SK-N-SH treated with all-trans-retinoic acid at 6 μM for 48 hours (cell line): ENCODE data around the gene AGAP1.

Experiments used
- ATAC-seq: fragments of 200-7000 bp; cut with Tn5 transposase; 3 replicates; pipeline ENCODE4 v1.9.1; 2020; ENCODE audit warnings: mild to moderate bottlenecking, moderate library complexity
- ARNTL ChIP-seq: fragments of 450-650 bp; formaldehyde crosslinking; IDR thresholded peaks from 2 replicates; pipeline ENCODE4 v1.5.0; 2020; ENCODE audit warnings: low read depth, mild to moderate bottlenecking, moderate library complexity, borderline replicate concordance
- BACH2 ChIP-seq: fragments of 250-450 bp; sonication (Bioruptor Pico); IDR thresholded peaks from 2 replicates; pipeline ENCODE4 v1.9.0; 2021; ENCODE audit warnings: mild to moderate bottlenecking, borderline replicate concordance
- CREB5 ChIP-seq: fragments of 250-450 bp; sonication (Bioruptor Pico); IDR thresholded peaks from 2 replicates; pipeline ENCODE4 v1.5.1; 2020; ENCODE audit warnings: low read depth, mild to moderate bottlenecking, moderate library complexity
- CSRNP3 ChIP-seq: fragments of 250-450 bp; sonication (Bioruptor Pico); IDR thresholded peaks from 2 replicates; pipeline ENCODE4 v1.5.1; 2021; ENCODE audit warnings: mild to moderate bottlenecking, moderate library complexity
- ESRRG ChIP-seq: fragments of 250-450 bp; sonication (Bioruptor Pico); IDR thresholded peaks from 2 replicates; pipeline ENCODE4 v1.6.1; 2021; ENCODE audit warnings: mild to moderate bottlenecking
- ISL1 ChIP-seq: fragments of 250-450 bp; sonication (Bioruptor Pico); IDR thresholded peaks from 2 replicates; pipeline ENCODE4 v2.1.2; 2022; ENCODE audit warnings: mild to moderate bottlenecking, moderate library complexity
- PATZ1 ChIP-seq: fragments of 250-450 bp; sonication (Bioruptor Pico); IDR thresholded peaks from 2 replicates; pipeline ENCODE4 v1.8.0; 2020; ENCODE audit warnings: mild to moderate bottlenecking, moderate library complexity, borderline replicate concordance
- POU6F1 ChIP-seq: fragments of 250-450 bp; sonication (Bioruptor Pico); IDR thresholded peaks from 2 replicates; pipeline ENCODE4 v1.8.0; 2021; ENCODE audit warnings: low read depth, mild to moderate bottlenecking, moderate library complexity, borderline replicate concordance
- PPARA ChIP-seq: fragments of 250-450 bp; sonication (Bioruptor Pico); IDR thresholded peaks from 2 replicates; pipeline ENCODE4 v1.5.0; 2020; ENCODE audit warnings: mild to moderate bottlenecking, borderline replicate concordance
- RARB ChIP-seq: fragments of 250-450 bp; sonication (Bioruptor Pico); IDR thresholded peaks from 2 replicates; pipeline ENCODE4 v1.8.0; 2021; ENCODE audit warnings: mild to moderate bottlenecking, moderate library complexity
- SNAI2 ChIP-seq: fragments of 250-450 bp; sonication (Bioruptor Pico); IDR thresholded peaks from 2 replicates; pipeline ENCODE4 v1.5.0; 2020; ENCODE audit warnings: mild to moderate bottlenecking, moderate library complexity
- TCF4 ChIP-seq: fragments of 250-450 bp; sonication (Bioruptor Pico); IDR thresholded peaks from 2 replicates; pipeline ENCODE4 v1.8.0; 2021; ENCODE audit warnings: mild to moderate bottlenecking, moderate library complexity, borderline replicate concordance
- TOX ChIP-seq: fragments of 250-450 bp; sonication (Bioruptor Pico); IDR thresholded peaks from 2 replicates; pipeline ENCODE4 v1.8.0; 2021; ENCODE audit warnings: mild to moderate bottlenecking, moderate library complexity, borderline replicate concordance
- TSHZ2 ChIP-seq: fragments of 250-450 bp; sonication (Bioruptor Pico); IDR thresholded peaks from 2 replicates; pipeline ENCODE4 v1.5.0; 2020; ENCODE audit warnings: mild to moderate bottlenecking, moderate library complexity
- ZFP3 ChIP-seq: fragments of 250-450 bp; sonication (Bioruptor Pico); IDR thresholded peaks from 2 replicates; pipeline ENCODE4 v1.5.0; 2020; ENCODE audit warnings: mild to moderate bottlenecking, moderate library complexity
- ZFP30 ChIP-seq: fragments of 450-650 bp; formaldehyde crosslinking; IDR thresholded peaks from 2 replicates; pipeline ENCODE4 v1.5.0; 2022; ENCODE audit warnings: mild to moderate bottlenecking, moderate library complexity
- ZNF565 ChIP-seq: fragments of 450-650 bp; formaldehyde crosslinking; conservative IDR thresholded peaks from 2 replicates; pipeline ENCODE4 v1.5.0; 2020; ENCODE audit warnings: low read depth, mild to moderate bottlenecking, moderate library complexity
- ZNF8 ChIP-seq: fragments of 450-650 bp; formaldehyde crosslinking; IDR thresholded peaks from 2 replicates; pipeline ENCODE4 v1.5.0; 2020; ENCODE audit warnings: mild to moderate bottlenecking, moderate library complexity

AGAP1 gene

GRCh38 chr2:235670974-235671787 is 177.3 kb downstream of the AGAP1 start:
- TF ChIP-seq SNAI2 (CRISPR knock-in tag) (no peak), PATZ1 (CRISPR knock-in tag) (no peak), CREB5 (CRISPR knock-in tag) (no peak), TOX (CRISPR knock-in tag) (no peak), ZNF565 (no peak), ESRRG (CRISPR knock-in tag) (no peak), BACH2 (CRISPR knock-in tag) (no peak), ISL1 (CRISPR knock-in tag) (no peak)
- ATAC-seq: no peak

GRCh38 chr2:235672720-235673119 is 178.9 kb downstream of the AGAP1 start:
- no peak for ATAC-seq
- TF ChIP-seq TSHZ2 (CRISPR knock-in tag): no peak
- no peak for TF ChIP-seq ZNF8 (CRISPR knock-in tag)
- TF ChIP-seq ZNF565: no peak
- no peak for TF ChIP-seq ZFP3 (CRISPR knock-in tag)
- no peak for TF ChIP-seq ARNTL (CRISPR knock-in tag)
- no peak for TF ChIP-seq ISL1 (CRISPR knock-in tag)
- TF ChIP-seq PATZ1 (CRISPR knock-in tag): no peak
- TF ChIP-seq ZFP30 (CRISPR knock-in tag): no peak
- no peak for TF ChIP-seq CREB5 (CRISPR knock-in tag)
- TF ChIP-seq TCF4 (CRISPR knock-in tag): no peak
- no peak for TF ChIP-seq ESRRG (CRISPR knock-in tag)
- no peak for TF ChIP-seq RARB
- no peak for TF ChIP-seq TOX (CRISPR knock-in tag)
- no peak for TF ChIP-seq POU6F1 (CRISPR knock-in tag)

GRCh38 chr2:235674146-235674545 is 180.3 kb downstream of the AGAP1 start:
- TF ChIP-seq CREB5 (CRISPR knock-in tag) (no peak), PPARA (CRISPR knock-in tag) (no peak), SNAI2 (CRISPR knock-in tag) (no peak), RARB (no peak), POU6F1 (CRISPR knock-in tag) (no peak), CSRNP3 (CRISPR knock-in tag) (no peak)
- ATAC-seq: no peak
